ENCODE measurements around the gene ELAVL3.
A peak's percentile ranks its signal among the peaks of the same experiment; 100 is the strongest.

DNA sequence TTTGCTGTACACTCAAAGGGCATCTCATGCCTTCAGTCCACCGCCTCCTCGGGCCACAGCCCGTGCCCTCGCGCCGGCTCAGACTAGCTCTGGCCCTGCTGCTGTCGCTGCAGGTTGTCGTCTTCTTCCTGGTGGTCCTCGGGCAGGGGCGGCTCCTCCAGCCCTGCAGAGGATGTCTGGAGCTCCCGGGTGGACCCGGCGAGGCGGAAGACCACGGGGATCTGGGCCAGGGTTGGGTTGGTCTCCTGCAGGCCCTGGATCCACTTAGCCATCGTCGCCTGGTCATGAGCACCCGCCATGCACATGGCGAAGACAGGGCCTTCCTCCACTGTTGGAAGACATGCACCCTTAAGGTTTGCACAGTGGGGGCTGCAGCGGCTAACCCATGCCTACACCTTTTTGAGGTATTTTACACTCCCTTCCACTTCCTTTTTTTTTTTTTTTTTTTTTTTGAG, 25.3 kb upstream of the ELAVL3 start:
- TF ChIP-seq, protein P1, sequence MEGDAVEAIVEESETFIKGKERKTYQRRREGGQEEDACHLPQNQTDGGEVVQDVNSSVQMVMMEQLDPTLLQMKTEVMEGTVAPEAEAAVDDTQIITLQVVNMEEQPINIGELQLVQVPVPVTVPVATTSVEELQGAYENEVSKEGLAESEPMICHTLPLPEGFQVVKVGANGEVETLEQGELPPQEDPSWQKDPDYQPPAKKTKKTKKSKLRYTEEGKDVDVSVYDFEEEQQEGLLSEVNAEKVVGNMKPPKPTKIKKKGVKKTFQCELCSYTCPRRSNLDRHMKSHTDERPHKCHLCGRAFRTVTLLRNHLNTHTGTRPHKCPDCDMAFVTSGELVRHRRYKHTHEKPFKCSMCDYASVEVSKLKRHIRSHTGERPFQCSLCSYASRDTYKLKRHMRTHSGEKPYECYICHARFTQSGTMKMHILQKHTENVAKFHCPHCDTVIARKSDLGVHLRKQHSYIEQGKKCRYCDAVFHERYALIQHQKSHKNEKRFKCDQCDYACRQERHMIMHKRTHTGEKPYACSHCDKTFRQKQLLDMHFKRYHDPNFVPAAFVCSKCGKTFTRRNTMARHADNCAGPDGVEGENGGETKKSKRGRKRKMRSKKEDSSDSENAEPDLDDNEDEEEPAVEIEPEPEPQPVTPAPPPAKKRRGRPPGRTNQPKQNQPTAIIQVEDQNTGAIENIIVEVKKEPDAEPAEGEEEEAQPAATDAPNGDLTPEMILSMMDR (IDR thresholded peaks at IDR 0.05): no peak
- TF ChIP-seq POLR2A (IDR thresholded peaks at IDR 0.05): no peak
- peak in 1 of 2 donors; percentile 24 for TF ChIP-seq EP300 (IDR thresholded peaks at IDR 0.05)

All from tibial nerve (tissue), 4 donors.